WTC11 (cell line): ENCODE data around the gene OVCA2.

ENCODE experiments used
- ZNF317 ChIP-seq: sonication (generic); formaldehyde crosslinking; IDR thresholded peaks from 2 replicates; pipeline ENCODE4 v1.8.1; 2023; ENCODE audit warnings: low read depth, mild to moderate bottlenecking, moderate library complexity, missing genetic modification reagents, borderline replicate concordance
- ZNF416 ChIP-seq: fragments of 250-450 bp; sonication (Bioruptor Pico); IDR thresholded peaks from 2 replicates; pipeline ENCODE4 v1.9.0; 2021; ENCODE audit warnings: mild to moderate bottlenecking, inconsistent platforms
- TF ChIP-seq, protein P1 (sequence below): fragments of 200-600 bp; IDR thresholded peaks from 2 replicates; pipeline ENCODE4 v1.8.0; 2022; ENCODE audit warnings: antibody characterized with exemption
- TF ChIP-seq, protein P2 (sequence below): sonication (generic); formaldehyde crosslinking; IDR thresholded peaks from 2 replicates; pipeline ENCODE4 v1.8.0; 2022; ENCODE audit warnings: mild to moderate bottlenecking, missing genetic modification reagents
- TF ChIP-seq, protein P3 (sequence below): sonication (generic); formaldehyde crosslinking; IDR thresholded peaks from 2 replicates; pipeline ENCODE4 v1.8.1; 2022; ENCODE audit warnings: mild to moderate bottlenecking, moderate library complexity, missing genetic modification reagents

DNA sequence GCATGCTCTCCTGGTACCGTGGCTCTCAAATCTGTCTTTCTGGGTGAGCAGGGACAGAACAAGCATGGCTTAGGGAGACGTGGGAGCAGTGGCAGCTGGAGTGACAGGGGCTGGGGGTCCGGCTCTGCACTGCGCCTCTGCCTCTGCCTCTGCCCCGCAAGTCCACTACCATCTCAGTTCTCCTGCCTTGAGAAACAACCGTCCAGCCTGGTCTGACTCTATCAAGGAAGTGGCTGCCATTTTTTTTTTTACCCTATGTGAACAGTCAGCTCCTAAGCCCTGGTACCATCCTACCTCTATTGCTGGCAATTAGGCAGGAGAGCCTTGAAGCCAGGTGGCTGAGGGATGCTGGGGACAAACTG, 29.2 kb downstream of the OVCA2 start:
- TF ChIP-seq, protein P1, sequence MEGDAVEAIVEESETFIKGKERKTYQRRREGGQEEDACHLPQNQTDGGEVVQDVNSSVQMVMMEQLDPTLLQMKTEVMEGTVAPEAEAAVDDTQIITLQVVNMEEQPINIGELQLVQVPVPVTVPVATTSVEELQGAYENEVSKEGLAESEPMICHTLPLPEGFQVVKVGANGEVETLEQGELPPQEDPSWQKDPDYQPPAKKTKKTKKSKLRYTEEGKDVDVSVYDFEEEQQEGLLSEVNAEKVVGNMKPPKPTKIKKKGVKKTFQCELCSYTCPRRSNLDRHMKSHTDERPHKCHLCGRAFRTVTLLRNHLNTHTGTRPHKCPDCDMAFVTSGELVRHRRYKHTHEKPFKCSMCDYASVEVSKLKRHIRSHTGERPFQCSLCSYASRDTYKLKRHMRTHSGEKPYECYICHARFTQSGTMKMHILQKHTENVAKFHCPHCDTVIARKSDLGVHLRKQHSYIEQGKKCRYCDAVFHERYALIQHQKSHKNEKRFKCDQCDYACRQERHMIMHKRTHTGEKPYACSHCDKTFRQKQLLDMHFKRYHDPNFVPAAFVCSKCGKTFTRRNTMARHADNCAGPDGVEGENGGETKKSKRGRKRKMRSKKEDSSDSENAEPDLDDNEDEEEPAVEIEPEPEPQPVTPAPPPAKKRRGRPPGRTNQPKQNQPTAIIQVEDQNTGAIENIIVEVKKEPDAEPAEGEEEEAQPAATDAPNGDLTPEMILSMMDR: no peak
- TF ChIP-seq, protein P2, sequence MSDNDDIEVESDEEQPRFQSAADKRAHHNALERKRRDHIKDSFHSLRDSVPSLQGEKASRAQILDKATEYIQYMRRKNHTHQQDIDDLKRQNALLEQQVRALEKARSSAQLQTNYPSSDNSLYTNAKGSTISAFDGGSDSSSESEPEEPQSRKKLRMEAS: no peak
- TF ChIP-seq ZNF416 (CRISPR knock-in tag): no peak
- TF ChIP-seq, protein P3, sequence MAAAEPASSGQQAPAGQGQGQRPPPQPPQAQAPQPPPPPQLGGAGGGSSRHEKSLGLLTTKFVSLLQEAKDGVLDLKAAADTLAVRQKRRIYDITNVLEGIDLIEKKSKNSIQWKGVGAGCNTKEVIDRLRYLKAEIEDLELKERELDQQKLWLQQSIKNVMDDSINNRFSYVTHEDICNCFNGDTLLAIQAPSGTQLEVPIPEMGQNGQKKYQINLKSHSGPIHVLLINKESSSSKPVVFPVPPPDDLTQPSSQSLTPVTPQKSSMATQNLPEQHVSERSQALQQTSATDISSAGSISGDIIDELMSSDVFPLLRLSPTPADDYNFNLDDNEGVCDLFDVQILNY (CRISPR knock-in tag): no peak
- TF ChIP-seq ZNF317 (CRISPR knock-in tag): no peak
